IPS DF 6.9 (cell line): ENCODE results near the gene NME4.
A peak's percentile ranks its signal among the peaks of the same experiment; 100 is the strongest.
"Not testable (repeated sequence)": the region's sequence is repeated elsewhere in the genome, so short reads cannot be mapped to it uniquely, and the experiment has no call there.

Experiments used
- DNase-seq: peaks from one replicate; pipeline ENCODE4 v3.0.0-alpha.2; 2013; ENCODE audit warnings: low read depth, low spot score
- H3K27ac ChIP-seq: one replicate; pipeline ENCODE4 v1.5.1; 2013; ENCODE audit warnings: low read length, control low read depth
- H3K27me3 ChIP-seq: 2 replicates; pipeline ENCODE4 v1.6.1; 2013; ENCODE audit warnings: mild to moderate bottlenecking, low read length; ENCODE audit not compliant: control insufficient read depth, insufficient read depth
- H3K36me3 ChIP-seq: 2 replicates; pipeline ENCODE4 v1.6.1; 2013; ENCODE audit warnings: low read length; ENCODE audit not compliant: control insufficient read depth, insufficient read depth
- H3K4me1 ChIP-seq: 2 replicates; pipeline ENCODE4 v1.6.1; 2013; ENCODE audit warnings: low read length; ENCODE audit not compliant: control insufficient read depth, insufficient read depth
- H3K4me3 ChIP-seq: 2 replicates; pipeline ENCODE4 v1.5.1; 2013; ENCODE audit warnings: mild to moderate bottlenecking, low read length
- H3K9me3 ChIP-seq: 2 replicates; pipeline ENCODE4 v1.6.1; 2013; ENCODE audit warnings: low read length, inconsistent platforms; ENCODE audit not compliant: control insufficient read depth, insufficient read depth
- WGBS: extraction: QIAGEN DNeasy Blood & Tissue Kit; methylation state at CpG from one replicate; pipeline ENCODE4 v1.1.7; 2013; ENCODE audit warnings: mixed read lengths, missing lambda C conversion rate; ENCODE audit not compliant: insufficient read length, insufficient coverage; 5-methylcytosine and 5-hydroxymethylcytosine counted together

The NME4 gene

GRCh38 chr16:400061-400591 is 3.1 kb downstream of the NME4 start:
- Histone ChIP-seq H3K4me1 (peaks cover 4% of the 10 kb centered on the region; the same call in 1 of the 2 replicates), H3K27me3 (no peaks in the 10 kb centered on the region), H3K4me3 (no peak overlapping the region), H3K27ac (no peak overlapping the region), H3K9me3 (no peaks in the 10 kb centered on the region), H3K36me3 (peaks cover 15% of the 10 kb centered on the region)
- DNase-seq, result no peak
- WGBS, result no CpG with 5 or more reads among the region's 10 CpGs

- H3K4me3 ChIP-seq, result peak within 1 kb of the TSS; percentile 96
- H3K27me3 ChIP-seq, result no peaks in the 10 kb centered on the region
- DNase-seq, result no peak
- no peak within 1 kb of the TSS for H3K27ac ChIP-seq
- H3K4me1 ChIP-seq, result peaks cover 4% of the 10 kb centered on the region; the same call in 1 of the 2 replicates
- peaks cover 15% of the 10 kb centered on the region for H3K36me3 ChIP-seq
- no CpG with 5 or more reads among the region's 91 CpGs for WGBS
- no peaks in the 10 kb centered on the region for H3K9me3 ChIP-seq
Observed at GRCh38 chr16:401468-402348, 4.7 kb downstream of the NME4 start, which contains the start of gene DECR2. TSS of gene DECR2 (plus strand) at chr16:401885. CDS start at chr16:401964, 79 bp downstream.

DNA sequence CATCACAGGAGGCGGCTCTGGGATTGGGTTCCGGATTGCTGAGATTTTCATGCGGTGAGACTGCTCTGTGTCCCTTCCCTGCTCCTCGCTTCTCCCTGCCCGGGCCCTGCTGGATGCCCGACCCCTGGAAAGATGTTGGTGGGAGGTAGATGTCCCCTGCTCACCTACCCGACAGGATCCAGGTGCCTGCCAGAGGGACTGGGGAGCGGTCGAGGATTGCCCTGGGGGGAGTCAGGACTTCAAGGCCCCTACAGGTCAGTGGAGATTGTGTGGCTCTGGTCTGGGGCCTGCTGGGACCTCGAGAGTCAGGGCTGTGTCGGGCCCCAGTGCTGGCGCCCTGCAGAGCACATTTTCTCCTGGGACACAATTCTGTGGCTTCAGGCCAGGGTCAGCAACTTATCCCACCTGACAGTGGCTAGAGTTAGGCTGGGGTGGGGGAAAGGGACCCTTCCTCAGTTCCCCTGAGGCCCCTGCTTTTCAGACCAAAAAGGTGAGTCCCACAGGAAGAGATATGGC is 8.0 kb downstream of the NME4 start:
- no peak overlapping the region for H3K27ac ChIP-seq
- no peaks in the 10 kb centered on the region for H3K4me1 ChIP-seq
- H3K4me3 ChIP-seq, result no peak overlapping the region
- DNase-seq, result no peak
- H3K9me3 ChIP-seq, result no peaks in the 10 kb centered on the region
- H3K27me3 ChIP-seq, result no peaks in the 10 kb centered on the region
- peaks cover 5% of the 10 kb centered on the region; the same call in 1 of the 2 replicates for H3K36me3 ChIP-seq
- WGBS, result no CpG with 5 or more reads among the region's 12 CpGs

- no CpG with 5 or more reads among the region's 27 CpGs for WGBS
- H3K4me3 ChIP-seq, result no peak overlapping the region
- DNase-seq, result no peak
Observed at GRCh38 chr16:405548-406506, 8.8 kb downstream of the NME4 start.

GRCh38 chr16:407253-407652 is 10.3 kb downstream of the NME4 start:
- no peaks in the 10 kb centered on the region for H3K9me3 ChIP-seq
- H3K27me3 ChIP-seq, result no peaks in the 10 kb centered on the region
- no peaks in the 10 kb centered on the region for H3K4me1 ChIP-seq
- H3K27ac ChIP-seq, result no peak overlapping the region
- no peak for DNase-seq
- WGBS, result no CpG with 5 or more reads among the region's 16 CpGs
- peaks cover 12% of the 10 kb centered on the region for H3K36me3 ChIP-seq
- H3K4me3 ChIP-seq, result no peak overlapping the region

More at GRCh38 chr16:405548-406506, 8.8 kb downstream of the NME4 start:
- Histone ChIP-seq H3K27me3 (no peaks in the 10 kb centered on the region), H3K4me1 (no peaks in the 10 kb centered on the region), H3K9me3 (no peaks in the 10 kb centered on the region), H3K36me3 (0 out of 2 replicates have a peak, but pooled peaks cover 2% of the 10 kb centered on the region), H3K27ac (no peak overlapping the region)

DNA sequence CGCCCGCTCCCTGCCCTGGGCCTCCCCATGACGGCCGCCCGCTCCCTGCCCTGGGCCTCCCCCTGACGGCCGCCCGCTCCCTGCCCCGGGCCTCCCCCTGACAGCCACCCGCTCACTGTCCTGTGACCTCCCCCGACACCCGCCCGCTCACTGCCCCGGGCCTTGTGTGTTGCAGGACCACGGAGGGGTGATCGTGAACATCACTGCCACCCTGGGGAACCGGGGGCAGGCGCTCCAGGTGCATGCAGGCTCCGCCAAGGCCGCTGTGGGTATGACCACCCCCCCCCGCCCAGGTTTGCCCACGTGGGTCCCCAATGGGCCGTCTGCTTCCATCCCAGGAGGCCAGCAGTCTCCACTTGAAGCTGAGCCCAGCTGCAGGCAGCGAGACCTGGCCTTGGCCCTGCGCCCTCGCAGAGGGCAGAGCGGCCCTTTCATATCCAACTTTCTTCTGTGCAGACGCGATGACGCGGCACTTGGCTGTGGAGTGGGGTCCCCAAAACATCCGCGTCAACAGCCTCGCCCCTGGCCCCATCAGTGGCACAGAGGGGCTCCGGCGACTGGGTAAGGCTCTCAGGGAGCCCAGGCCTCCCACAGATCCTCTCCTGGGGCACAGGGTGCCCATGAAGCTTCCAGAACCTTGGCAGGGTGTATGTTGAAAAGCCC is 13.6 kb downstream of the NME4 start:
- Histone ChIP-seq H3K36me3 (peaks cover 12% of the 10 kb centered on the region), H3K27me3 (no peaks in the 10 kb centered on the region), H3K4me3 (no peak overlapping the region), H3K4me1 (no peaks in the 10 kb centered on the region), H3K9me3 (no peaks in the 10 kb centered on the region), H3K27ac (no peak overlapping the region)
- DNase-seq, result no peak
- WGBS, result no CpG with 5 or more reads among the region's 36 CpGs

DNA sequence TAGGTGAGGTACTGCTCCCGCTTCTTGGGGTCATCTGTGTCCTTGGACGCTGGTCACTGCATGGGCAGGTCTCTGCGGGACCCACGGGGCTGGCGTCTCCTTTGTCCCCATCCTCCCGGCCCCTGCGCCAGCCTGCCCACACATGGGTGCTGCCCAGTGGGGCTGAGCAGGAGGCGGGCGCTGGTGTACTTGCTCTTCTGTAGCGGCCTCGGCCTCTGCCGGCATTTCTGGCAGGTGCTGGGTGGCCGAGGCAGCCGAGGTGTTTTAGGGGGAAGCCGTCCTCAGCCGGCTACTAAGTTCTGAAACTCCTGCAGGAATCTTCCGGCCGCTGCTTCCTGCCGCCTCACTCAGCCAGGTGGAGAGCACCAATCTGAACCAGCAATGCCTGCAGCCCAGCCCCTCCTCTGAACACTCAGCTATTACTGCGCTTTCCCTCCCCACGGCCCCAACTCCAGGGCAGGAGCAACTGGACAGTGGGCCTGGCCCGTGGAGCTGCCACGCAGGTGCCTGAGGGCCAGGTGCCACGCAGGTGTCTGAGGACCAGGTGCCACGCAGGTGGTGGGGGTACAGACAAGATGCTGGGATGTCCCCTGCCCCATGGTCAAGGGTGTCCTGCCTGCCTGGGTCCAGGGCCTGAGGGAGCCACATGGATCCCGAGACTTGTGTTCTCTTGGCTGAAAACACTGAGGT is 14.7 kb downstream of the NME4 start:
- no peaks in the 10 kb centered on the region for H3K27me3 ChIP-seq
- H3K4me3 ChIP-seq, result no peak overlapping the region
- H3K36me3 ChIP-seq, result peaks cover 12% of the 10 kb centered on the region
- WGBS, result no CpG with 5 or more reads among the region's 26 CpGs
- H3K27ac ChIP-seq, result no peak overlapping the region
- H3K9me3 ChIP-seq, result no peaks in the 10 kb centered on the region
- no peaks in the 10 kb centered on the region for H3K4me1 ChIP-seq
- no peak for DNase-seq

DNA sequence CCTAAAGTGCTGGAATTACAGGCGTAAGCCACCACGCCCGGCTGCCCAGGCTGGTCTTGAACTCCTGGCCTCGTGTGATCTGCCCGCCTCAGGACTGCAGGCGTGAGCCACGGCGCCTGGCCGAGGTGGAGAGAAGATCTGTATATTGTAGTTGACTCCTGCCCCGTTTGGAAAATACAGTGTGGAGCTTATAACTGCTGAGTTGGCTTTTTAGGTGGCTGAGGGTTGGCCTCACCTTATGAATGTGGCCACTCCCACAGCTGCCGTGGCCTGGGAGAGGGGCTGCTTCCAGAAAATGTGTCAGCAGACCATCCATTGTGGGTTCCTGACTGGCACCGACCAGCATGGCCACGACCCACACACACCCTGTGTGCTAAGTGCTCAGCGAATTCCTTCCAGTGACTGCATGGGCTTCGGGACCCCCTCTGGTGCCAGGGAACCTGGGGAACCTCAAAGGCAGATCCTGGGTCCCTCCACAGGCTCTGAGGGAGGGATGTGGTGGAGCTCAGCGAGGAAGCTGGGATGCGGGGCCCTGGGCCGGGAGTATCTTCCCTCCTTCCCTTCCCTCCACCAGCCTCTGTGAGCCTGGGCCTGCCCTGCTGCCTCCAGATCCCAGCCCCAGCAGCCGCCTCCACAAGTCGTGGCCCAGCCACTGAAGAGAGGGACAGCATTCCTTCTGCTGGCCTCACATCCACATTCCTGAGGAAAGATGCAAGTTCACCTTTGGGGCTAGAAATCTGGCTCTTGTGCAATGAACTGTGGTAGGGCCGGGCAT is 17.6 kb downstream of the NME4 start:
- no peak overlapping the region for H3K27ac ChIP-seq
- DNase-seq, result no peak

DNA sequence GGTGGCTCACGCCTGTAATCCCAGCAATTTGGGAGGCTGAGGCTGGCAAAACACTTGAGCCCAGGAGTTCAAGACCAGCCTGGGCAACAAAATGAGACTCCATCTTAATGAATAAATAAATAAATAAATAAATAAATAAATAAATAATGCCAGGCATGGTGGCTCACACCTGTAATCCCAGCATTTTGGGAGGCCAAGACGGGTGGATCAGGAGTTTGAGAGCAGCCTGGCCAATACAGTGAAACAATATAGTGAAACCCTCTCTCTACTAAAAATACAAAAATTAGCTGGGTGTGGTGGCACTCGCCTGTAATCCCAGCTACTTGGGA is 18.1 kb downstream of the NME4 start:
- not testable (repeated sequence) for H3K4me3 ChIP-seq, DNase-seq, H3K4me1 ChIP-seq, H3K9me3 ChIP-seq, H3K27me3 ChIP-seq, H3K27ac ChIP-seq
- WGBS, result no CpG with 5 or more reads among the region's 3 CpGs
- peaks cover 12% of the 10 kb centered on the region for H3K36me3 ChIP-seq

More for the DNA sequence above, 17.6 kb downstream of the NME4 start:
- H3K36me3 ChIP-seq, result peaks cover 12% of the 10 kb centered on the region
- no peaks in the 10 kb centered on the region for H3K9me3 ChIP-seq
- H3K27me3 ChIP-seq, result no peaks in the 10 kb centered on the region
- H3K4me3 ChIP-seq, result no peak overlapping the region
- H3K4me1 ChIP-seq, result no peaks in the 10 kb centered on the region
- WGBS, result no CpG with 5 or more reads among the region's 21 CpGs
